ENCODE data around the gene OR3A1.
"Not testable (repeated sequence)": the region's sequence is repeated elsewhere in the genome, so short reads cannot be mapped to it uniquely, and the experiment has no call there.

The OR3A1 gene, protein sequence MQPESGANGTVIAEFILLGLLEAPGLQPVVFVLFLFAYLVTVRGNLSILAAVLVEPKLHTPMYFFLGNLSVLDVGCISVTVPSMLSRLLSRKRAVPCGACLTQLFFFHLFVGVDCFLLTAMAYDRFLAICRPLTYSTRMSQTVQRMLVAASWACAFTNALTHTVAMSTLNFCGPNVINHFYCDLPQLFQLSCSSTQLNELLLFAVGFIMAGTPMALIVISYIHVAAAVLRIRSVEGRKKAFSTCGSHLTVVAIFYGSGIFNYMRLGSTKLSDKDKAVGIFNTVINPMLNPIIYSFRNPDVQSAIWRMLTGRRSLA

GRCh38 chr17:3298260-3298659 lies at the start of gene OR3A1:
TSS of gene OR3A1 (minus strand) at chr17:3298360. CDS start at chr17:3292582, 5,778 bp downstream.
- DNase-seq (ENCODE audit: low read depth in 1 of 2, low spot score in 1 of 2), result no peak

GRCh38 chr17:3342782-3343181 lies 44.6 kb upstream of the OR3A1 start:
- DNase-seq (ENCODE audit: low read depth in 1 of 2, low spot score in 1 of 2), result not testable (repeated sequence)

GRCh38 chr17:3335876-3336275 lies 37.7 kb upstream of the OR3A1 start:
- DNase-seq (ENCODE audit: low read depth in 1 of 2, low spot score in 1 of 2), result no peak

DNA sequence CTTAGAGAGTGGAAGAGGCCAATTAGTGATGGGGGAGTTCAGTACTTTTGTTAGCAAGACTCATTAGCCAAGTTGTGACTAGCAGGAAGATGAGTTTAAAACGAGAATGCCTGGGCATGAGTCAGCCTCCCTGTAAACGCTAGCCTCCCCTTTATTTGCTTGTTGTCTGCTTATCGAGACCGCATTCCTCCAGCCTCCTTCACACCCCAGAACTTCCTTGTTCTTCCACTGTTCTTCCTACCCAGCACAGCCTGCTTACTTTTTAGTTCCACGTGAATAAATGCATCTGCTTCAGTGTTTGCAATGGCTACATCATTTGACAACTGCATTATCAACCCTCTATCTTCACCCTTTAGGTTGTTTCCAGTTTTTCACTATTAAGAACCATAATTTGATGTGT lies 20.2 kb upstream of the OR3A1 start:
- DNase-seq (ENCODE audit: low read depth in 1 of 2, low spot score in 1 of 2), result no peak

GRCh38 chr17:3316836-3317235 lies 18.7 kb upstream of the OR3A1 start:
- no peak for DNase-seq (ENCODE audit: low read depth in 1 of 2, low spot score in 1 of 2)

DNA sequence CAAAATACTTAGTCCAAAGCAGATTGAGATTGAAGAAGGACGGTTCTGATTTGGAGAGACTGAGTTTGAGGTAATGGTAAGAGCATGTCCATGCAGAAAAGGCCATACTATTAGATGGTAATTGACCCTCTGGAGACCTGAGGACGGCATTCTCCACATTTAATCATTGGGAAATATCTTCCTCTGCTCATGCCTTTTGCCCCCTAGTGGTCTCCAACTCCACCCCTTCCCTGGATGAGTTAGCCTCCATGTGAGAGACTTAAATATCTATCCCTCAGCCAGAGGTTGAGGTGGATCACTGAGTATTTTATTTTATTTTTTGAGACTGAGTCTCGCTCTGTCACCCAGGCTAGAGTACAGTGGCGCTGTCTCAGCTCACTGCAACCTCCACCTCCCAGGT lies 10.4 kb upstream of the OR3A1 start:
- no peak for DNase-seq (ENCODE audit: low read depth in 1 of 2, low spot score in 1 of 2)

- no peak for DNase-seq (ENCODE audit: low read depth in 1 of 2, low spot score in 1 of 2)
Measured at GRCh38 chr17:3295632-3296031, 2.5 kb downstream of the OR3A1 start.

GRCh38 chr17:3293548-3293947 lies 4.6 kb downstream of the OR3A1 start:
- DNase-seq (ENCODE audit: low read depth in 1 of 2, low spot score in 1 of 2), result not testable (repeated sequence)

GRCh38 chr17:3282901-3283300 lies 15.3 kb downstream of the OR3A1 start:
- DNase-seq (ENCODE audit: low read depth in 1 of 2, low spot score in 1 of 2), result no peak

DNA sequence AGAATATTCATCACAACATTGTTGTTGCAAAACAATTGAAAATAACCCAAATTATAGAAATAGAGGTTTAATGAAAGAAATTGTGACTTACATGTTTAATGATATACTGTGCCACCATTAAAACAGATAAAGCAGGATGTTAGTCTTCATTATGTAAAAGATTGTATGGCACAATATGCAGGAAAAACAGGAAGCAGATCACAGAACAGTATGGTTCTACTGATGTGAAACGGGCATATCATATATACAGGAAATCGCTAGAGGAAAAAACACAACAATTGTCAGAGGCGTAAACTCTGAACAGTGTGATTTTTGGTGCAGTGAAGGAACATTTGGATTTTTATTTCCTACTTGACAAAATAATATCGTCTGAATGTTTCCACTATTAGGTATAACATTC lies 22.0 kb downstream of the OR3A1 start:
- DNase-seq (ENCODE audit: low read depth in 1 of 2, low spot score in 1 of 2), result no peak

DNA sequence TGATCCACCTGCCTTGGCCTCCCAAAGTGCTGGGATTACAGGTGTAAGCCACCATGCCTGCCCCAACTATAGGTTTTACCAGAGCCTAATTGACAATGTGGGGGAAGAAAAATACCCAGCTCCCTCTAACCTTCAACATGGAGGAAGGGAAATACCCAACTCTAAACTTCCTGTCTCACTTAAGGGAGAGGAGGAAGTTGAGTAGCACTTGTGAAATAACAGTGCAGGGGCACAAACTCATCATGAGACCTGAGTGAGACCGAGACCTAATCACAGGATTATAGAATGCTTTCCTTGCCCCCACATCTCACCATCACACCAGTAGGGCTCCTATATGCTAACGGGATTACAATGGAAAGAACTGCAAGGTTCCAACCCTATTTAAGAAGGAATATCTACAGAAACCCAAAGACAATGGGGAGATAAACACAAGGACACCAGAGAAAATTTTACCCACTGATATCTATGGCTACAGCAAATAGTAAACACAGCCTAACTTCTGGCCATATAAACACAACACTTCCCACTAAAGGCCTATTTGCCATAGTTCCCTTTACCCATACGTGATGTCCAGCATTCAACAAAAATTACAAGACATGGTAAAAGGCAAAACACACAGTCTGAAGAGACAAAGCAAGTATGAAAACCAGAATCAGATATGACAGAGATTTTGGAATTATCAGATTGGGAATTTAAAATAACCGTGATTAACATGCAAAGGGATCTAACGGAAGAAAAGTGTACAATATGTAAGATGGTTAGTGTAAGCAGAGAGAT lies 26.9 kb downstream of the OR3A1 start:
- no peak for DNase-seq (ENCODE audit: low read depth in 1 of 2, low spot score in 1 of 2)

- DNase-seq (ENCODE audit: low read depth in 1 of 2, low spot score in 1 of 2), result no peak
Measured at GRCh38 chr17:3260600-3260999, 37.6 kb downstream of the OR3A1 start.

DNA sequence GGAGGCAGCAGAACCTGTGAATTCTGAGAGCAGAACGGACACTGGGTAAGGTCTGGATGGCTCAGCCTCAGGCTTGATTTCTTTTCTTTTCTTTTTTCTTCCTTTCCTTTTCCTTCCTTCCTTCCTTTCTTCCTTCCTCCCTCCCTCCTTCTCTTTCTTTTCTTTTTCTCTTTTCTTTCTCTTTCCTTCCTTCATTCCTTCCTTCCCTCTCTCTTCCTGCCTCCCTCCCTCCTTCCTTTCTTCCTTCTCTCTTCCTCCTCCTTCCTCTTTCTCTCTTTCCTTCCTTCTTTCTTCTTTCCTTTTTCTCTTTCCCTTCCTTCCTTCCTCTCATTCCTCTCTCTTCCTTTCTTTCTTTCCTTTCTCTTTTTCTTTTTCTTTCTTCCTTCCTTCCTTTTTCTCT lies 38.0 kb downstream of the OR3A1 start:
- no peak for DNase-seq (ENCODE audit: low read depth in 1 of 2, low spot score in 1 of 2)

GRCh38 chr17:3256575-3256974 lies 41.6 kb downstream of the OR3A1 start:
- no peak for DNase-seq (ENCODE audit: low read depth in 1 of 2, low spot score in 1 of 2)

GRCh38 chr17:3249013-3249412 lies 49.1 kb downstream of the OR3A1 start:
- DNase-seq (ENCODE audit: low read depth in 1 of 2, low spot score in 1 of 2), result not testable (repeated sequence)

GRCh38 chr17:3244841-3245240 lies 53.3 kb downstream of the OR3A1 start:
- DNase-seq (ENCODE audit: low read depth in 1 of 2, low spot score in 1 of 2), result not testable (repeated sequence)

GRCh38 chr17:3241044-3241443 lies 57.1 kb downstream of the OR3A1 start:
- not testable (repeated sequence) for DNase-seq (ENCODE audit: low read depth in 1 of 2, low spot score in 1 of 2)

Measured in activated CD4-positive, alpha-beta T cell treated with anti-CD3 and anti-CD28 coated beads, Interleukin-2, amount 50 U/mL, for 24 hours (primary cell).